ENCODE measurements around the gene ADAMTS12. TPM values are rescaled to one million over a fixed set of nuclear protein-coding genes. Genes with fewer than 3 reads are reported as not detected.
"Not testable (repeated sequence)": the region's sequence is repeated elsewhere in the genome, so short reads cannot be mapped to it uniquely, and the experiment has no call there.

ADAMTS12 gene
- total RNA-seq, 2 experiments from 2014 or later, result not detected

- BruUV-seq (replicated peaks), result no TSS peak
- Histone ChIP-seq H3K9me3 (ENCODE audit: low read length) (no peaks in the 10 kb centered on the region), H3K9me2 (ENCODE audit: insufficient read depth, low read length) (no peaks in the 10 kb centered on the region), H3K36me3 (ENCODE audit: insufficient read depth, low read length) (no peaks in the 10 kb centered on the region), H3K79me2 (ENCODE audit: insufficient read depth, low read depth, low read length) (no peaks in the 10 kb centered on the region), H3K4me3 (ENCODE audit: low read depth, low read length, poor library complexity, severe bottlenecking) (no peak overlapping the region), H4K20me1 (ENCODE audit: insufficient read depth, low read length) (no peaks in the 10 kb centered on the region), H3K27ac (ENCODE audit: low read depth, low read length, poor library complexity, severe bottlenecking) (no peak overlapping the region), H3K4me2 (ENCODE audit: low read length) (no peak overlapping the region), H2AFZ (ENCODE audit: low read length) (no peak overlapping the region), H3K4me1 (ENCODE audit: insufficient read depth, low read length, poor library complexity, severe bottlenecking) (no peaks in the 10 kb centered on the region)
- TF ChIP-seq EZH2phosphoT487 (IDR thresholded peaks at IDR 0.05; ENCODE audit: borderline replicate concordance, low read depth, low read length) (no peak), CTCF (conservative IDR thresholded peaks at IDR 0.05; ENCODE audit: low read length) (no peak)
- DNase-seq (ENCODE audit: low spot score), result no peak
- ChIA-PET POLR2A (no interaction called here), CTCF (ENCODE audit: unreplicated experiment) (no interaction called here)
- intact Hi-C loops (cut with micrococcal nuclease; ENCODE audit: unreplicated experiment), result no loop called here
These were observed 29.2 kb upstream of the ADAMTS12 start for GRCh38 chr5:33921002-33921401.

GRCh38 chr5:33914844-33915243 lies 23.1 kb upstream of the ADAMTS12 start:
- H4K20me1 ChIP-seq (ENCODE audit: insufficient read depth, low read length); BruUV-seq (replicated peaks); DNase-seq (ENCODE audit: low spot score); H2AFZ ChIP-seq (ENCODE audit: low read length); H3K4me3 ChIP-seq (ENCODE audit: low read depth, low read length, poor library complexity, severe bottlenecking); H3K36me3 ChIP-seq (ENCODE audit: insufficient read depth, low read length); CTCF ChIA-PET (ENCODE audit: unreplicated experiment); H3K4me1 ChIP-seq (ENCODE audit: insufficient read depth, low read length, poor library complexity, severe bottlenecking); H3K9me2 ChIP-seq (ENCODE audit: insufficient read depth, low read length); H3K27ac ChIP-seq (ENCODE audit: low read depth, low read length, poor library complexity, severe bottlenecking); H3K4me2 ChIP-seq (ENCODE audit: low read length); intact Hi-C loops (cut with micrococcal nuclease; ENCODE audit: unreplicated experiment); H3K79me2 ChIP-seq (ENCODE audit: insufficient read depth, low read depth, low read length); H3K9me3 ChIP-seq (ENCODE audit: low read length): not testable (repeated sequence)
- POLR2A ChIA-PET, result interaction anchor here (0.6 to 0.7 kb wide), 2 partner anchors 235 to 459 kb away, joined by 3 read pairs; no protein-coding TSS in a partner anchor

DNA sequence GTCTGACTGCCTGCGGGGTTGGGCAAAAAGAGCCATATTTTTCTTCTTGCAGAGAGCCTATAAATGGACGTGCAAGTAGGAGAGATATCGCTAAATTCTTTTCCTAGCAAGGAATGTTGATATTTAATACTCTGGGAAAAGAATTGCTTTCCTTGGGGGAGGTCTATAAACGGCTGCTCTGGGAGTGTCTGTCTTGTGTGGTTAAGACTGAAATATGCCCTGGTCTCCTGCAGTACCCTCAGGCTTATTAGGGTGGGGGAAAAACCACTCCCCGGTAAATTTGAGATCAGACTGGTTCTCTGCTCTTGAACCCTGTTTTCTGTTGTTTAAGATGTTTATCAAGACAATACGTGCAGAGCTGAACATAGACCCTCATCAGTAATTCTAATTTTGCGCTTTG lies 14.5 kb upstream of the ADAMTS12 start:
- H3K4me3 ChIP-seq (ENCODE audit: low read depth, low read length, poor library complexity, severe bottlenecking); BruUV-seq (replicated peaks); CTCF ChIA-PET (ENCODE audit: unreplicated experiment); H4K20me1 ChIP-seq (ENCODE audit: insufficient read depth, low read length); H3K9me2 ChIP-seq (ENCODE audit: insufficient read depth, low read length); H3K36me3 ChIP-seq (ENCODE audit: insufficient read depth, low read length); H3K27ac ChIP-seq (ENCODE audit: low read depth, low read length, poor library complexity, severe bottlenecking); H3K4me1 ChIP-seq (ENCODE audit: insufficient read depth, low read length, poor library complexity, severe bottlenecking); intact Hi-C loops (cut with micrococcal nuclease; ENCODE audit: unreplicated experiment); H3K4me2 ChIP-seq (ENCODE audit: low read length); H2AFZ ChIP-seq (ENCODE audit: low read length); H3K79me2 ChIP-seq (ENCODE audit: insufficient read depth, low read depth, low read length): not testable (repeated sequence)
- POLR2A ChIA-PET, result interaction anchor here (0.6 kb wide), 1 partner anchor 717 kb away, joined by 3 read pairs; no protein-coding TSS in a partner anchor
- peak; percentile 22 for DNase-seq (ENCODE audit: low spot score)
- H3K9me3 ChIP-seq (ENCODE audit: low read length), result peaks cover 11% of the 10 kb centered on the region

DNA sequence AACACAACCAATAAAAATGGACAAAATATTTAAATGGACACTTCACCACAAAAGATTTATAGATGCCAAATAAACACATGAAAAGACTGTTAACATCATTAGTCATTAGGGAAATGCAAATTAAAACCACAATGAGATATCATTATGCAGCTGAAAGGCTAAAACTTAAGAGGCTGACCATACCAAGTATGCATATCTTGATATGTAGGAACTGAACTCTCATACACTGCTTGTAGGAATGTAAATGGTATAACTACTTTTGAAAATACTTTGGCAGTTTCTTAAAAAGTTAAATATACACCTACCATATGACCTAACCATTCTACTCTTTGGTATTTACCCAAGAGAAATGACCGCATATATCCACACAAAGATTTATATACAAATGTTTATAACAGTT lies 13.6 kb upstream of the ADAMTS12 start:
- Histone ChIP-seq H3K4me2 (ENCODE audit: low read length) (no peak overlapping the region), H3K4me3 (ENCODE audit: low read depth, low read length, poor library complexity, severe bottlenecking) (no peak overlapping the region), H3K9me3 (ENCODE audit: low read length) (peaks cover 11% of the 10 kb centered on the region), H3K79me2 (ENCODE audit: insufficient read depth, low read depth, low read length) (no peaks in the 10 kb centered on the region), H3K27ac (ENCODE audit: low read depth, low read length, poor library complexity, severe bottlenecking) (no peak overlapping the region), H3K36me3 (ENCODE audit: insufficient read depth, low read length) (no peaks in the 10 kb centered on the region), H3K4me1 (ENCODE audit: insufficient read depth, low read length, poor library complexity, severe bottlenecking) (no peaks in the 10 kb centered on the region), H4K20me1 (ENCODE audit: insufficient read depth, low read length) (no peaks in the 10 kb centered on the region), H2AFZ (ENCODE audit: low read length) (no peak overlapping the region), H3K9me2 (ENCODE audit: insufficient read depth, low read length) (no peaks in the 10 kb centered on the region)
- no TSS peak for BruUV-seq (replicated peaks)
- ChIA-PET POLR2A (interaction anchor here (0.8 kb wide), 1 partner anchor 1007 kb away, joined by 3 read pairs; no protein-coding TSS in a partner anchor), CTCF (ENCODE audit: unreplicated experiment) (no interaction called here)
- TF ChIP-seq CTCF (conservative IDR thresholded peaks at IDR 0.05; ENCODE audit: low read length) (no peak), EZH2phosphoT487 (IDR thresholded peaks at IDR 0.05; ENCODE audit: borderline replicate concordance, low read depth, low read length) (no peak)
- intact Hi-C loops (cut with micrococcal nuclease; ENCODE audit: unreplicated experiment), result no loop called here
- DNase-seq (ENCODE audit: low spot score), result no peak

All from OCI-LY7 (cell line).